ENCODE results near the gene MTUS2.

DNA sequence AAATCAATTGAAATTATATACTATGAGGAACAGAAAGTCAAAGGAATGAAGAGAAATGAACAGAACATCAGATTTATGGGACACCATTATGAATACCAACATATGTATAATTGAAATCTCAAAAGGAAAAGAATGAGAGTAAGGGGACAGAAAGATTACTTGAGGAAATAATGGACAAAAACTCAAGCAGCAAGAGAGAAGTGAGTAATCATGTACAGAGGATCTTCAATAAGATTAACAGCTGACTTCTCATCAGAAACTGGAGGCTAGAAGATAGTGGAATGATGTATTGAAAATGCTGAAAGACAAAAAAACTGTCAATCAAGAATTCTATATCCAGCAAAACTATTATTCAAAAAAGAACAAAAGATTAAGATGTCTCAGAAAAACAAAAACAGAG is 10.4 kb downstream of the MTUS2 start:
- TF ChIP-seq, protein P1, sequence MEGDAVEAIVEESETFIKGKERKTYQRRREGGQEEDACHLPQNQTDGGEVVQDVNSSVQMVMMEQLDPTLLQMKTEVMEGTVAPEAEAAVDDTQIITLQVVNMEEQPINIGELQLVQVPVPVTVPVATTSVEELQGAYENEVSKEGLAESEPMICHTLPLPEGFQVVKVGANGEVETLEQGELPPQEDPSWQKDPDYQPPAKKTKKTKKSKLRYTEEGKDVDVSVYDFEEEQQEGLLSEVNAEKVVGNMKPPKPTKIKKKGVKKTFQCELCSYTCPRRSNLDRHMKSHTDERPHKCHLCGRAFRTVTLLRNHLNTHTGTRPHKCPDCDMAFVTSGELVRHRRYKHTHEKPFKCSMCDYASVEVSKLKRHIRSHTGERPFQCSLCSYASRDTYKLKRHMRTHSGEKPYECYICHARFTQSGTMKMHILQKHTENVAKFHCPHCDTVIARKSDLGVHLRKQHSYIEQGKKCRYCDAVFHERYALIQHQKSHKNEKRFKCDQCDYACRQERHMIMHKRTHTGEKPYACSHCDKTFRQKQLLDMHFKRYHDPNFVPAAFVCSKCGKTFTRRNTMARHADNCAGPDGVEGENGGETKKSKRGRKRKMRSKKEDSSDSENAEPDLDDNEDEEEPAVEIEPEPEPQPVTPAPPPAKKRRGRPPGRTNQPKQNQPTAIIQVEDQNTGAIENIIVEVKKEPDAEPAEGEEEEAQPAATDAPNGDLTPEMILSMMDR (conservative IDR thresholded peaks at IDR 0.05 in 1 of 2, IDR thresholded peaks at IDR 0.05 in 1 of 2; ENCODE audit: low read depth in 1 of 2, low read length in 2 of 2): no peak
- no peak for TF ChIP-seq EZH2 (IDR thresholded peaks at IDR 0.05; ENCODE audit: low read length, missing control alignments)
